Breast epithelium (tissue), 4 donors: ENCODE results near the gene LRFN4. TPM values are rescaled to one million over a fixed set of nuclear protein-coding genes. Genes with fewer than 3 reads are reported as not detected.
A peak's percentile ranks its signal among the peaks of the same experiment; 100 is the strongest.

ENCODE experiments used
- DNase-seq, 2 donors: peaks; one replicate each; pipeline ENCODE4 v3.0.0-alpha.2; 2019; ENCODE audit warnings: low spot score in 2 of 2
- H3K27ac ChIP-seq, 2 donors: fragments of 200-600 bp; sonication (generic) in 1 of 2; one replicate each; pipeline ENCODE4 v1.5.1; 2016 to 2019; ENCODE audit warnings: mild to moderate bottlenecking in 1 of 2
- H3K27me3 ChIP-seq, 2 donors: fragments of 200-600 bp; sonication (generic) in 1 of 2; one replicate each; pipeline versions ENCODE4 v1.5.1 to v1.6.0; 2017 to 2019; ENCODE audit warnings: control low read depth in 1 of 2, mild to moderate bottlenecking in 1 of 2
- H3K36me3 ChIP-seq: fragments of 200-600 bp; one replicate; pipeline ENCODE4 v1.5.1; 2019
- H3K4me1 ChIP-seq, 2 donors: fragments of 200-600 bp; sonication (generic); one replicate each; pipeline ENCODE4 v1.5.1; 2016 to 2019; ENCODE audit warnings: control low read depth in 1 of 2
- H3K4me3 ChIP-seq, 3 donors: fragments of 200-600 bp; sonication (generic); 1 replicate in 2 of 3; 2 replicates in 1 of 3; pipeline ENCODE4 v1.5.1; 2016 to 2019; ENCODE audit warnings: mild to moderate bottlenecking in 3 of 3, moderate library complexity in 2 of 3
- H3K9me3 ChIP-seq, 2 donors: fragments of 200-600 bp; sonication (generic) in 1 of 2; one replicate each; pipeline ENCODE4 v1.5.1; 2016 to 2019; ENCODE audit warnings: control low read depth in 1 of 2
- CTCF ChIP-seq, 3 donors: fragments of 450-650 bp; IDR thresholded peaks; one replicate each; pipeline ENCODE4 v1.5.1; 2016 to 2017; ENCODE audit warnings: antibody characterized with exemption in 3 of 3, mild to moderate bottlenecking in 3 of 3, moderate library complexity in 3 of 3
- POLR2A ChIP-seq: fragments of 450-650 bp; IDR thresholded peaks from one replicate; pipeline ENCODE4 v1.6.1; 2016; ENCODE audit warnings: antibody characterized with exemption, mild to moderate bottlenecking, moderate library complexity
- POLR2AphosphoS5 ChIP-seq, 3 donors: sonication (generic); formaldehyde crosslinking; IDR thresholded peaks; one replicate each; pipeline ENCODE4 v1.6.1; 2017; ENCODE audit warnings: antibody characterized with exemption in 3 of 3
- intact Hi-C: fragments of 100-400 bp; cut with DNase I; formaldehyde crosslinking; loops from one replicate; pipeline ENCODE4 v1.15.1; 2023; ENCODE audit warnings: low total_unique reads
- total RNA-seq, 3 donors: library from RNA; depleted of rRNA; stranded (reverse); fragments of >200 nt; gene quantifications; one replicate each; pipeline ENCODE4 v1.1.0, GENCODE V29; 2016

Gene LRFN4
- total RNA-seq, 3 donors from 2014 or later = 5.2 to 14.4 (median 11.7) TPM

GRCh38 chr11:66842896-66843775, 13.7 kb upstream of the LRFN4 start, which contains the start of gene RCE1:
TSS of gene RCE1 (plus strand) at chr11:66843441. CDS start at chr11:66843456, 15 bp downstream.
- intact Hi-C loops = no loop called here

GRCh38 chr11:66843776-66844495, 12.9 kb upstream of the LRFN4 start:
- Histone ChIP-seq H3K27ac (peak overlapping the region; percentile 98 to 99), H3K4me3 (peak overlapping the region; percentile 95 to 100 (median 95)), H3K9me3 (no peaks in the 10 kb centered on the region), H3K4me1 (peaks cover 0 to 23% of the 10 kb centered on the region in 2 donors), H3K27me3 (no peaks in the 10 kb centered on the region), H3K36me3 (peaks cover 4% of the 10 kb centered on the region)
- TF ChIP-seq CTCF (IDR thresholded peaks at IDR 0.05) = no peak
- TF ChIP-seq POLR2AphosphoS5 (IDR thresholded peaks at IDR 0.05) = no peak
- intact Hi-C loops = no loop called here
- peak in 1 of 2 donors; percentile 43 for DNase-seq

More at GRCh38 chr11:66842896-66843775, 13.7 kb upstream of the LRFN4 start, which contains the start of gene RCE1:
- peak within 1 kb of the TSS; percentile 95 to 100 (median 95) for H3K4me3 ChIP-seq
- no peaks in the 10 kb centered on the region for H3K27me3 ChIP-seq
- H3K27ac ChIP-seq = peak within 1 kb of the TSS; percentile 98 to 99
- no peaks in the 10 kb centered on the region for H3K9me3 ChIP-seq
- peaks cover 0 to 23% of the 10 kb centered on the region in 2 donors for H3K4me1 ChIP-seq
- peak; percentile 86 to 96 (median 96) for TF ChIP-seq POLR2AphosphoS5 (IDR thresholded peaks at IDR 0.05)
- peak; percentile 68 for TF ChIP-seq POLR2A
- peak in 1 of 3 donors; percentile 13 for TF ChIP-seq CTCF (IDR thresholded peaks at IDR 0.05)
- peak; percentile 86 to 89 for DNase-seq
- H3K36me3 ChIP-seq = no peaks in the 10 kb centered on the region

GRCh38 chr11:66844496-66845142, 12.2 kb upstream of the LRFN4 start:
- TF ChIP-seq POLR2AphosphoS5 (IDR thresholded peaks at IDR 0.05) (no peak), POLR2A (no peak), CTCF (IDR thresholded peaks at IDR 0.05) (no peak)
- DNase-seq = peak in 1 of 2 donors; percentile 20
- Histone ChIP-seq H3K27ac (peak overlapping the region; percentile 98 to 99), H3K4me1 (peaks cover 0 to 23% of the 10 kb centered on the region in 2 donors), H3K4me3 (peak overlapping the region in 2 of 3 donors; percentile 95), H3K9me3 (no peaks in the 10 kb centered on the region), H3K27me3 (no peaks in the 10 kb centered on the region), H3K36me3 (peaks cover 4% of the 10 kb centered on the region)
- intact Hi-C loops = no loop called here

- H3K4me1 ChIP-seq = peaks cover 0 to 23% of the 10 kb centered on the region in 2 donors
- TF ChIP-seq POLR2A (no peak), POLR2AphosphoS5 (IDR thresholded peaks at IDR 0.05) (no peak), CTCF (IDR thresholded peaks at IDR 0.05) (no peak)
- intact Hi-C loops = no loop called here
- no peaks in the 10 kb centered on the region for H3K27me3 ChIP-seq
- DNase-seq = no peak
- peaks cover 4% of the 10 kb centered on the region for H3K36me3 ChIP-seq
- H3K27ac ChIP-seq = no peak overlapping the region
- no peak overlapping the region for H3K4me3 ChIP-seq
- no peaks in the 10 kb centered on the region for H3K9me3 ChIP-seq
Observed at GRCh38 chr11:66845143-66845875, 11.6 kb upstream of the LRFN4 start.
